GM21786 (cell line): ENCODE measurements around the gene TAF1A.
"Not testable (repeated sequence)": the region's sequence is repeated elsewhere in the genome, so short reads cannot be mapped to it uniquely, and the experiment has no call there.

ENCODE experiments used
- ATAC-seq: cut with Tn5 transposase; IDR thresholded peaks from one replicate; pipeline ENCODE4 v1.9.1; 2021; ENCODE audit not compliant: unreplicated experiment

The TAF1A gene

DNA sequence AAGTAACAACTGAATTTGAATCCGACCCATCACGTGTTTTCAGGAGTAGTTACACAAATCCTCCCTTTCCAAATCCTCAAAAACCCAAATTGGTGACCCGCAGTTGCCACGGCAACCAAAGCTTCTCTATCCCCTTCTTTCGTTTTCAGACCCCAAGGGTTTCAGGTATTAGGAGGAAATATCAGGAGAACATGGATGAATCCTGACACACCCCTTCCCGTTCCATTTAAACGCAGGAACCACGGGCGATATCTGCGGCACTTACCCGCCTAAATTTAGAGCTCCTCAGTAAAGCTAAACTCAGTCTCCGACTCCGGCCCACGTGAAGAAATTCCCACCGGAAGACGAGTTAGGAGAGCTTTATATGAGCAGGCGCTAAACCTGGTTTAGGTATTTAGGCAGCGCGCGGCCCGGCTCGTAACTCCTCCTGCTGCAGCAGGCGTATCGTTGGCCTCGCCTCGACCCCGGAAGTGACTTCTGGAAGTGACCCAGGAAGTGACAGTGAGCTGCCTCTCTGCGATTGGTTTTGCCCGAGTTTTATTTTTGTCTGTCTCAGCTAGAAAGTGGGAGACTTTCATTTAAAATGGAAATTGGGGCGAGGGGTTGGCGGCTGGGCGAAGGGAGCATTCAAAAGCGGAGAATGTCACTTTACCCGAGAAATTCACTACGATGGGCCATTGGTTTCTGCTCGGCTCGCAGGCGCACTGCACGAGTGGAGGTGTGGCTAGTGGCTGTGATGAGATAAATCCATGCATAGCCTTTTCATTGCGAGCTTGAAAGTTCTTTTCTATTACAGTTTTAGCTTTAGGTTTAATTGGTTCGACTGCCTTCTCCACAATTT lies at the start of gene TAF1A:
Gene TAF1A, minus strand, starts transcription at position 472 of the 841 bp plus-strand sequence.
- peak; percentile 100 for ATAC-seq

DNA sequence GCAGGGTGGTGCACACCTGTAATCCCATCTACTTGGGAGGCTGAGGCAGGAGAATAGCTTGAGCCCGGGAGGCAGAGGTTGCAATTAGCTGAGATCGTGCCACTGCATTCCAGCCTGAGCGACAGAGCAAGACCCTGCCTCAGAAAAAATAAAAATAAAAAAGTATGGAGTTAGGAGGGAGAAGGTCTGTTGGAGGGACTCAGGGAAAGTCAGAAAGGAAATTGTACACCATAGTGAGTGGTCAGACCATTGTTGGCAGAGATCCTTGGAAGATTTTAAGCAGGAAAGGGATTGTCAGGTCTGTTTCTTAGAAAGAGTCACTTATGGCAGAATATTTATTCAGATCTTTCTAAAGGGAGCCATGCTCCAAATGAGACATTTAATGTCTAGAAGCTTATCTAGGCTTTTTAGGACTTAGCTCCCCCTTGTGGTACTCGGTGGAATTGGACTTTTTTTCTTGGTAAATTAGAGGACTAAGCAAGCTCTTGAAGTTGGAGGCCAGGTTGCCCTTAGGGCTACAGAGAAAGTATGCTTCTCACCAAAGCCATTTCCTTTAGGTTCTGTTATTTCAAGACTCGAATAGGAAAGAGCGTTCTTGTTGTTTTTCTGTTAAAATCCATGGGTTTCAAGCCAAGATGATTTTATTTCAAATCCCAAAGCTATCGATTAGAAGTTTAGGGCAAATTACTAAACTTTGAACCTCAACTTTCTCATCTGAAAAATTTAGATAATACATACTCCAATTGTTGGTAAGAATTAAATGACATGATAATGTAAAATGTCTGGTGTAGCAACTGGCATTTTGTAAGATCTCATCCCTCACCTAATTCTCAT lies 44.7 kb upstream of the TAF1A start:
- ATAC-seq, result peak; percentile 95

DNA sequence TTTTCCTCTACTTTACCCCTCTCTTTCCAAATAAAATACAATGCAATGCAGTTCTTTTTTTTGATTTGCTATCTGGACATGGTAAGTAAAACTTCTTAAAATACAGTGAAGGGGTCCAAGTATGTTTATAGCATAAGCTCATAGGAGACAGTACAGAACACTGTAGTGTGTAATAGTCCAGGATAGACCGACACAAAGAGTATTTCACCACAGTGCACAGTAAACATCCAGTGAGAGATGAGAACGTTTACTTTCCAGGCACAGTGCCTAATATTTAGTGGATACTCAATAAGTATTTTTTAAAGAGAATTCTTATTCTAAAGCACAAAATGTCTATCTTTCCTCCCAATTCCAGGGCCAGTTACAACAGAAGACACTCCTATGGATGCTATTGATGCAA lies 43.0 kb upstream of the TAF1A start:
- no peak for ATAC-seq

GRCh38 chr1:222631611-222632208 lies 42.0 kb upstream of the TAF1A start:
- no peak for ATAC-seq

GRCh38 chr1:222629921-222630535 lies 40.3 kb upstream of the TAF1A start:
- ATAC-seq, result no peak

- ATAC-seq, result no peak
These were observed 37.5 kb upstream of the TAF1A start for GRCh38 chr1:222627232-222627631.

- ATAC-seq, result no peak
These were observed 34.5 kb upstream of the TAF1A start for GRCh38 chr1:222624214-222624613.

DNA sequence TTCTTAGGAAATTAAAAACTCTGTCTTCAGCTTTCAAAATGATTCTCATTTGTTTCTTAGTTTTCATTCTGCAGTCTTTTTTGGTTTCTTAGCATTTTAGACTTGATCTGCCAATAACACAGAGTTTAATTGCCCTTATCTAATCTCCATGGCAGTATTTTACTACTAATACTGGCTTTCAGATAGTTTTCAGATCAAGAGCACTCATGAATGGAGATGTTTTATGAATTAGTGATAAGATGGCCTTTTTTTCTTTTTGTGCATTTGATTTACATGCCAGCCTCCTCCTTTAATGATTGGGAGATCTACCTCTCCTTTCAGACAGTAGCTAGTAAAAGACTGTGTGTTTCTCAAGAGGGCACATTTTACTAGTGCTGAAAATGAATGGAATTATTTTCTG lies 33.7 kb upstream of the TAF1A start:
- ATAC-seq, result no peak

DNA sequence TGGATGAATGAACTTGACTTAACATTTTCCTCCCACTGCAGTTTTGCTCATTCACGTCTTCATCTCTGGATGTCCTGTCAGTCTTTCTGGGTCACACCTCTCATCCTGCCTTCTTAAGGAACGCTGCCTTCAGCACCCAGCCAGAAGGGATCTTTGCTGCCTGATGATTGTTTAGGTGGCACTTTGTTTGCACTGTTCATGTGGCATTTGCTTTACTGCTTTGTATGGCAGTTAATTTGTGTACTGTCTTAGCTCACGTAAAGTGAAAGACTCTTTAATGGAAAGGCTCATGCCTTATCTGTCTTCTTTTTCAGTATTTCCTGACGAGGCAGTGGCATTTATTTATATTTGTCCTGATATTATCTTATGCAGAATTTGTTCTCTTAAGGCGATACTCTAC lies 33.0 kb upstream of the TAF1A start:
- ATAC-seq, result no peak

DNA sequence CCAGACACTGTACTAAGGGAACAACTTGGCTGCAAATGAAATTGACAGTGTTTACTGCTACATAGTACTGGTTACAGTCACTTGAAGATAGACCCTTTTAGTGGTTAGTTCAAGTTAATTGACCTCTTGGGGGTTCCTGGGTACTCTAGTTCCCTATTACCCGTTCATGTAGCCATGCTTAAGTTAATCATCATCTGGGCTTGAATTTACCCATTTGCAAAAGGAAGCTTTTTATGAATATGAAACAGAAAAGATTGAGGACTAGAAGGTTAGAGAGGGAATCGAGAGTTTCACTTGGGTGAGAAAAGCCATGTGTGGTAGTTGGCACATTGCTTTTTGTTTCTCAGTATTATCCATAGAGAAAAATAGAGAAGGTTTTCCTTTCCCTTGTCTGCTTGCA lies 30.8 kb upstream of the TAF1A start:
- peak; percentile 26 for ATAC-seq

DNA sequence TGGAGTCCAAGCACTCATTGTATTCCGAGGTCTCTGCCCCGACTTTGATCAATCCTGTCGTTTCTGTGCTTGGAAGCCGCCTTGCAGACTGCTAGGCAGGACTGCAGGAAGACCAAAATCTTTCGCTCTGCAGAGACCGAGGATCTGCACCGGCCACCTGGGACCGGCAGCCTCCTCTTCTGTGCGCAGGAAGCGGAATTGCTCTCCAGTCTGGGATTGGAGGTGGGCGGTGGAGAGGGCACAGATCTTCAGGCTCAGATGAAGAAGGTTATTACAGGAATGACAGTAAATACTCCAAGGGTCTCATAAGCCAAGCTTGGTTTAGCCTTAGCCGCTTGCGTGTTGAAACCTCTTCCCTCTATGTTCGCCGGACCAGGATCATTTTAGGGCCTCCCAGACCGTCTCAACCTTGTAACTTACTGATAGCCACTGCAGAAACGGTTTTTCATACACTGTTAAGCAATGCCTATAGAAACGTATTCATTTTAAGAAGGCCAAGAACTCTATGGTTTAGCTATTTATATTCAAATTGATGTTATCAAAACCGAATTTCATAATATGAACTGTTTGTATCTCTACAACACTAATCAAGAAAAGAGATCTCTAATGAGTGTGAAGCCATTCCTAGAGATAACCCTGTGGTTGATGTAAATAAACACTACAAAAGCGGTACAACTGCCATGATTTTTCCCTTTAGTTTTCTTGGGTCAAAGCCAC lies 29.3 kb upstream of the TAF1A start:
- ATAC-seq, result no peak

DNA sequence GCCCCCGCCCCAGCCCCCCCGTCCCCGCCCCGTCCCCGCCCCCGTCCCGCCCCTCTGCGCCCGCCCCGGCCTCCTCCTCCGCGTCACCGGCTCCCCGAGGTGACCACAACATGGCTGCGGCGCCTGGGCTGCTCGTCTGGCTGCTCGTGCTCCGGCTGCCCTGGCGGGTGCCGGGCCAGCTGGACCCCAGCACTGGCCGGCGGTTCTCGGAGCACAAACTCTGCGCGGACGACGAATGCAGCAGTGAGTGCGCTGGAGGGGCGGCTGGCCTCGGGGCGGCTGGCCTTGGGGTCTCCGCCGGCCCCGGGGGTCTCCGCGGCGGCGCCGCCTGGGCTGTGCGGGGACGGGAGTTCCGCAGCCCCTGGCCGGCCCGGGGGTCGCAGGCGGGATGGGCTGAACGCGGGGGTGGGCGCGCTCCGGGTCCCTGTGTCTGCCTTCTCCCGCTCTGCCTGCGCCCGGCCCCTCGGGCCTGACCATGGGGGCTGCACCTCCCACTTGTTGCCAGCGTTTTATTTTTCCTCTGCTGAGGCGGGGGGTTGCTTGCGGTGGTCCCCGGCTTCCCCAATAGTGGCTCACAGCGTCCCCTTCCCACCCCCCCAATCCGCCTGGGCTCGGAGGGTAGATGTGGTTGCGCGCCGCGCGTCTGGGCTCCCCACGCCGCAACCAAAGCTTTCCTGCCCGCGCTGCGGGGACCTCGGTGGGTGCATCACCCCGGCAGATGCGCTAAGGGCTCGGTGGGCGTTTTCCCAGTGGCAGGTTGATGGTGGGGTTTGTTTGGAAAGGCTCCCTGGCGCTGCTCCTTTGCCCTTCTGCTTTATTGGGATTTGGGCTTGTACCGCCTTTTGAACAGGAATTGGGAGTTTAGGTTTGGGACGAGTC lies 28.5 kb upstream of the TAF1A start, which contains the start of gene MIA3:
Gene MIA3, plus strand, starts transcription at position 97 of the 879 bp plus-strand sequence. Its CDS starts 14 bp downstream, at position 111.
- ATAC-seq, result peak; percentile 49

DNA sequence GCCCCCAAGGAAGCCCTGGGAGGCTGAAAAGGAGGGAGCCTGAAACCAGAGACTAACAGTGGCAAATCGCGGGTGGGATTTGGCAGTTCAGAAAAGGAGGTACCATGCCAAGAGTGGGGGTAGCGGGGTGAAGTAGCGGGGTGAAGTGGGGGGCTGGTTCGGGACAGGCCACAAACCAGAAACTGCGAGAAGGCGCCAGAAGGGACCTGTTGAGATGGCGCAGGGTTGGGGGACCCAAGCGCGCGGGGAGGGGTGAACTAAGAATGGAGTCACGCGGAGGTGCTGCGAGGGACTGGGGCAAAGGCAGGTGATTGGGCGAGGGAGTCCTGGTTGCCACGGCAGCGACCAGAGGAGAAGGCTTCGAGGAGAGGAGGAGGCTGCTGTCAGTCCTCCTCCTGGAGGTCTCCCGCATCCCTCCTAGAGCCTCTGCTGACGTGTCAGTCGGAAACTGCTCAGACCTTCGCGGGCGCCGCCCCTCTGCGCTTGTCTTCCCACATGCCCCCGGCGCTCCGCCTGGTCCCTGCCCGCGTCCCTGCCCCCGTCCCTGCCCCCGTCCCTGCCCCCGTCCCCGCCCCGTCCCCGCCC lies 27.7 kb upstream of the TAF1A start:
- peak; percentile 83 for ATAC-seq

DNA sequence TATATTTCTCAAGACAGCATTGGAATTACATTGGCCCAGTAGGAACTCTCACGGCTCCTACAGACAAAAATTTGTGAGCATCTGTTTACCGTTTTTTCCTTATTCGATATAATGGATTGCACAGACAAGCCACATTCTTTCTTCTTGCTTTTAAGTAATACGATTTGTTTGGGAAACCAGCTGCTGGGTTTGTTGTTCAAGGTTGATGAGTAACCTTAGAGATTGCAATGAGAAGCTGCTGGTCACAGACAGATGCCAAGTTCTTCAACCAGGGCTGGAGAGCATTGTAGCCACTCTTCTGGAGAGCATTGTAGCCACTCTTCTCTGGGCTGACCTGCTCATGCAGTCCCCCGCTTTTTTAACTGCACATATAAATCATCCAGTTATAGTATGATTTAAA lies 26.8 kb upstream of the TAF1A start:
- no peak for ATAC-seq

DNA sequence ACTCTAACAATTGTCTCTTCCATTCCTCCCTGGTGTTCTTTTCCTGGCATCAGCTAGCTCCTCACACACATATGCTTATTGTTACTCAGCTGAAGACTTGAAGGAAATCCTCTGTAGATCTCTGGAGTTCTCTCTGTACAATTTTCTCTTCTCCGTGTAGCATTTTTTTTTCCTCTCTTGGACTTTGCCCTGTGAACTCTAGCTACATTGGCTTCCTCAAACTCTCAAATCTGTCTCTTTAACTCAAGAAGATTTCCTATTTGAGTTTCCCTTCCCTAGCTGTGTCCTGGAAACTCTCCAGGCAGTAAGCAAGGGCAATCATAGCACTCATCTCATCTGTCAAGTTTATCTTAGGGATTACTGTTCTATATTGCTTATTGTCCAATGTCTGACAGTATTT lies 23.9 kb upstream of the TAF1A start:
- no peak for ATAC-seq

DNA sequence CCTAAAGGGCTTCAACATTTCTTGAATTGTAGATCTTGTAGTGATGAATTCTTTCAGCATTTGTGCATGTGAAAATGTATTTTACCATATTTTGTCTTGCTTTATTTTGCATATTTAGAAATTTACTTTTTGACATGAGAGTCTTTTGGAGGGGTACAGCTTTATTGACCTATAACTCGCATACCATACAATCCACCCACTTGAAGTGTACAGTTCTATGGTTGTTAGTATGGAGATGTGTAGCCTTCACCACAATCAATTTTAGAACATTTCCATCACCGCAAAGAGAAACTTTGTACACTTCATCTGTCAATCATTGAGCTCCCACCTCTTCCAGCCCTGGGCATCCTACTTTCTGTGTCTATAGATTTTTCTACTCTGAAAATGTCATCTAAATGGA lies 21.0 kb upstream of the TAF1A start:
- ATAC-seq, result no peak

GRCh38 chr1:222609111-222609510 lies 19.4 kb upstream of the TAF1A start:
- not testable (repeated sequence) for ATAC-seq

GRCh38 chr1:222606757-222607156 lies 17.0 kb upstream of the TAF1A start:
- ATAC-seq, result no peak

GRCh38 chr1:222601257-222601656 lies 11.5 kb upstream of the TAF1A start:
- no peak for ATAC-seq
